HepG2 (cell line): Measurements from ENCODE around the gene NKAIN2. TPM values are rescaled to one million over a fixed set of nuclear protein-coding genes. Genes with fewer than 3 reads are reported as not detected.

ENCODE experiments used
- ATAC-seq: fragments of 200-7000 bp; cut with Tn5 transposase; 3 replicates; pipeline ENCODE4 v1.9.1; 2020; ENCODE audit warnings: mild to moderate bottlenecking, moderate library complexity
- BruUV-seq: library from RNA; stranded (reverse); fragments of 400-500 nt; replicated peaks from 2 replicates; lab custom pipeline; 2021; lab: Mats Ljungman, UMichigan
- CTCF ChIA-PET: fragments of 300-600 bp; formaldehyde crosslinking; extraction: SDS; loops from one replicate; lab custom pipeline; 2021; ENCODE audit warnings: low total read pairs, inconsistent platforms, low intra/inter-chr PET ratio; lab: Yijun Ruan, JAX
- POLR2A ChIA-PET: fragments of 350-600 bp; sonication (Branson Sonifier 250); formaldehyde crosslinking; loops from one replicate; lab custom pipeline; 2020; ENCODE audit warnings: antibody characterized with exemption, inconsistent platforms; lab: Yijun Ruan, JAX
- DNase-seq: peaks from one replicate; pipeline ENCODE4 v3.0.0-alpha.2; 2015; ENCODE audit warnings: low spot score
- FAIRE-seq: peaks from 3 replicates; lab custom pipeline; 2011; peaks lifted over from hg19 to GRCh38; lab: Jason Lieb, UNC
- H2AFZ ChIP-seq: one replicate; pipeline ENCODE4 v1.6.1; 2011; ENCODE audit warnings: low read length, inconsistent platforms
- H3K27ac ChIP-seq: fragments of 300-600 bp; 3 replicates; pipeline ENCODE4 v1.8.0; 2011; ENCODE audit warnings: mixed run types, mild to moderate bottlenecking, mixed read lengths, low read length, inconsistent platforms; ENCODE audit not compliant: insufficient read depth; ENCODE audit errors: extremely low read length
- H3K27me3 ChIP-seq, 2 experiments: fragments of 200-600 bp in 1 of 2; 2 replicates in 1 of 2; 3 replicates in 1 of 2; pipeline versions ENCODE4 v1.6.0 to v1.8.0; 2011; ENCODE audit warnings: low read length in 2 of 2, mild to moderate bottlenecking in 2 of 2, moderate library complexity in 2 of 2, inconsistent platforms in 1 of 2; ENCODE audit not compliant: insufficient read depth in 2 of 2, control insufficient read depth in 1 of 2
- H3K36me3 ChIP-seq, 2 experiments: fragments of 200-600 bp in 1 of 2; replicated peaks in 1 of 2; 2 replicates in 1 of 2; 3 replicates in 1 of 2; pipeline versions ENCODE4 v1.5.1 to v1.8.0; 2011; ENCODE audit warnings: low read length in 2 of 2, inconsistent platforms in 1 of 2; ENCODE audit not compliant: insufficient read depth in 2 of 2, control insufficient read depth in 1 of 2
- H3K4me1 ChIP-seq: 2 replicates; pipeline ENCODE4 v1.5.1; 2012; ENCODE audit warnings: low read length, inconsistent platforms; ENCODE audit not compliant: insufficient read depth
- H3K4me2 ChIP-seq: 2 replicates; pipeline ENCODE4 v1.6.0; 2011; ENCODE audit warnings: low read depth, low read length, inconsistent platforms
- H3K4me3 ChIP-seq, 3 experiments: fragments of 200-600 bp in 1 of 3; sonication (generic), shearing (Covaris generic) in 1 of 3; replicated peaks in 1 of 3; 2 replicates each; pipeline ENCODE4 v1.5.1; 2011 to 2016; ENCODE audit warnings: low read length in 3 of 3, inconsistent platforms in 2 of 3, low read depth in 2 of 3, mild to moderate bottlenecking in 2 of 3, control low read depth in 1 of 3, mixed read lengths in 1 of 3; ENCODE audit not compliant: insufficient read depth in 1 of 3
- H3K79me2 ChIP-seq: one replicate; pipeline ENCODE4 v1.6.1; 2011; ENCODE audit warnings: low read length, inconsistent platforms; ENCODE audit not compliant: insufficient read depth
- H3K9ac ChIP-seq: 2 replicates; pipeline ENCODE4 v1.6.0; 2011; ENCODE audit warnings: mild to moderate bottlenecking, low read depth, low read length, inconsistent platforms; ENCODE audit not compliant: insufficient read depth
- H3K9me3 ChIP-seq: 2 replicates; pipeline ENCODE4 v1.5.1; 2012; ENCODE audit warnings: mild to moderate bottlenecking, low read length
- H4K20me1 ChIP-seq: 2 replicates; pipeline ENCODE4 v1.6.0; 2011; ENCODE audit warnings: inconsistent platforms, mild to moderate bottlenecking, low read length, moderate library complexity; ENCODE audit not compliant: insufficient read depth
- ESRRA ChIP-seq: sonication (generic); formaldehyde crosslinking; IDR thresholded peaks from 2 replicates; pipeline ENCODE4 v1.5.1; 2020; ENCODE audit warnings: mild to moderate bottlenecking, low read depth, missing genetic modification reagents
- FOXO1 ChIP-seq: sonication (generic); formaldehyde crosslinking; IDR thresholded peaks from 2 replicates; pipeline ENCODE4 v1.4.0; 2020; ENCODE audit warnings: missing genetic modification reagents
- HNF4G ChIP-seq, 2 experiments: sonication (generic) in 1 of 2; formaldehyde crosslinking in 1 of 2; IDR thresholded peaks; 2 replicates each; pipeline versions ENCODE4 v1.4.0 to v1.6.1; 2011 to 2020; ENCODE audit warnings: borderline replicate concordance in 2 of 2, low read depth in 2 of 2, mild to moderate bottlenecking in 2 of 2, low read length in 1 of 2, missing genetic modification reagents in 1 of 2, moderate library complexity in 1 of 2
- HNRNPH1 ChIP-seq: fragments of 200-400 bp; formaldehyde crosslinking; optimal IDR thresholded peaks from 2 replicates; pipeline ENCODE3; 2017; ENCODE audit warnings: mild to moderate bottlenecking, low read depth, low read length
- MXI1 ChIP-seq: IDR thresholded peaks from 3 replicates; pipeline ENCODE4 v1.6.1; 2012; ENCODE audit warnings: low read depth, low read length, inconsistent platforms, borderline replicate concordance
- ONECUT2 ChIP-seq: sonication (generic); formaldehyde crosslinking; IDR thresholded peaks from 2 replicates; pipeline ENCODE4 v1.4.0; 2020; ENCODE audit warnings: missing genetic modification reagents
- PPARG ChIP-seq: conservative IDR thresholded peaks from 2 replicates; pipeline ENCODE4 v1.6.1; 2016; ENCODE audit warnings: missing biosample characterization, missing genetic modification reagents
- REST ChIP-seq, 2 experiments: IDR thresholded peaks; 2 replicates each; pipeline ENCODE4 v1.6.1; 2011 to 2012; ENCODE audit warnings: low read length in 2 of 2, borderline replicate concordance in 1 of 2, low read depth in 1 of 2, mild to moderate bottlenecking in 1 of 2, moderate library complexity in 1 of 2
- REXO4 ChIP-seq: sonication (generic); formaldehyde crosslinking; IDR thresholded peaks from 2 replicates; pipeline ENCODE4 v1.8.0; 2022; ENCODE audit warnings: missing genetic modification reagents, mild to moderate bottlenecking, borderline replicate concordance
- RORA ChIP-seq: sonication (generic); formaldehyde crosslinking; IDR thresholded peaks from 2 replicates; pipeline ENCODE4 v1.5.0; 2020; ENCODE audit warnings: mild to moderate bottlenecking, missing genetic modification reagents, moderate library complexity
- SAFB2 ChIP-seq: sonication (generic); formaldehyde crosslinking; IDR thresholded peaks from 2 replicates; pipeline ENCODE4 v1.5.1; 2020; ENCODE audit warnings: missing genetic modification reagents, low read depth, mild to moderate bottlenecking, borderline replicate concordance
- ZBTB4 ChIP-seq: sonication (generic); formaldehyde crosslinking; IDR thresholded peaks from 2 replicates; pipeline ENCODE4 v1.4.0; 2020; ENCODE audit warnings: missing genetic modification reagents, mild to moderate bottlenecking, borderline replicate concordance
- ZNF12 ChIP-seq: sonication (generic); formaldehyde crosslinking; IDR thresholded peaks from 2 replicates; pipeline ENCODE4 v1.5.0; 2020; ENCODE audit warnings: missing genetic modification reagents
- ZNF143 ChIP-seq: sonication (generic); formaldehyde crosslinking; IDR thresholded peaks from 2 replicates; pipeline ENCODE4 v1.4.0; 2020; ENCODE audit warnings: missing genetic modification reagents
- ZNF367 ChIP-seq: sonication (generic); formaldehyde crosslinking; IDR thresholded peaks from 2 replicates; pipeline ENCODE4 v1.4.0; 2020; ENCODE audit warnings: missing genetic modification reagents, borderline replicate concordance
- ZNF451 ChIP-seq: sonication (generic); formaldehyde crosslinking; IDR thresholded peaks from 2 replicates; pipeline ENCODE4 v1.5.0; 2020; ENCODE audit warnings: mild to moderate bottlenecking, missing genetic modification reagents
- ZNF567 ChIP-seq: sonication (generic); formaldehyde crosslinking; IDR thresholded peaks from 2 replicates; pipeline ENCODE4 v1.8.1; 2023; ENCODE audit warnings: mild to moderate bottlenecking, missing genetic modification reagents, borderline replicate concordance
- ZNF891 ChIP-seq: sonication (generic); formaldehyde crosslinking; IDR thresholded peaks from 2 replicates; pipeline ENCODE4 v1.5.0; 2020; ENCODE audit warnings: mild to moderate bottlenecking, missing genetic modification reagents
- WGBS: methylation state at CpG from one replicate; pipeline ENCODE4 v1.1.6; 2017; ENCODE audit warnings: low lambda C conversion rate; 5-methylcytosine and 5-hydroxymethylcytosine counted together
- in situ Hi-C: cut with HindIII; loops from 2 replicates; pipeline ENCODE4 v1.10.0; 2017; ENCODE audit warnings: low pct_unique_long_range_greater_than_20kb; ENCODE audit not compliant: extremely low pct_ligation_motif_present
- intact Hi-C: fragments of 100-400 bp; cut with micrococcal nuclease; formaldehyde crosslinking; loops from one replicate; pipeline ENCODE4 v1.10.0; 2022; ENCODE audit not compliant: unreplicated experiment
- polyA plus RNA-seq, 8 experiments: library from polyadenylated mRNA; depleted of rRNA in 3 of 8; stranded (reverse) in 7 of 8; unstranded in 1 of 8; fragments of >200 nt; fragmentation: Illumina TruSeq in 4 of 8; extraction: Trizol in 4 of 8; gene quantifications; 2 replicates each; pipeline versions ENCODE4 v1.2.1 to v1.2.3, GENCODE V29; 2011 to 2016; ENCODE audit warnings: low read depth in 4 of 8, missing spikeins in 1 of 8, mixed read lengths in 1 of 8; ENCODE audit not compliant: insufficient read depth in 1 of 8
- total RNA-seq, 5 experiments: library from RNA; depleted of rRNA; stranded (reverse); fragments of >200 nt; fragmentation: Illumina TruSeq; extraction: Trizol; gene quantifications; 2 replicates each; pipeline ENCODE4 v1.2.3, GENCODE V29; 2016; ENCODE audit warnings: low read depth in 1 of 5

The NKAIN2 gene
- total and polyA plus RNA-seq, 2 of the 13 experiments (the other 11 are each of a cell fraction or from before 2014, with no cell fraction given): not detected

- Histone ChIP-seq H3K9ac (no peak overlapping the region), H3K36me3 (no peaks in the 10 kb centered on the region), H3K27ac (no peak overlapping the region)
- POLR2A ChIA-PET: no interaction called here
- 0% methylated on average over 1 of the region's 1 CpG for WGBS
- no peak for DNase-seq
- TF ChIP-seq PPARG (CRISPR knock-in tag): no peak
- no peak for TF ChIP-seq ZNF367 (CRISPR knock-in tag)
- no peak for TF ChIP-seq HNRNPH1
- no peak for TF ChIP-seq ONECUT2 (CRISPR knock-in tag)
- no peak for TF ChIP-seq ZNF12
- TF ChIP-seq ZNF891: no peak
- TF ChIP-seq ZNF451 (CRISPR knock-in tag): no peak
- no peak for TF ChIP-seq SAFB2 (CRISPR knock-in tag)
- TF ChIP-seq MXI1: no peak
- TF ChIP-seq RORA: no peak
- no peak for TF ChIP-seq ESRRA (CRISPR knock-in tag)
- TF ChIP-seq FOXO1 (CRISPR knock-in tag): no peak
- TF ChIP-seq REXO4 (CRISPR knock-in tag): no peak
- TF ChIP-seq ZNF143 (CRISPR knock-in tag): no peak
- no peak for TF ChIP-seq ZNF567 (CRISPR knock-in tag)
- TF ChIP-seq HNF4G (IDR thresholded peaks at IDR 0.05; ENCODE audit: borderline replicate concordance, low read depth, low read length): no peak
- TF ChIP-seq HNF4G (CRISPR knock-in tag; IDR thresholded peaks at IDR 0.05; ENCODE audit: borderline replicate concordance, low read depth): no peak
- TF ChIP-seq REST (IDR thresholded peaks at IDR 0.05; ENCODE audit: borderline replicate concordance in 1 of 2, low read depth in 1 of 2, low read length in 2 of 2): no peak
- no peak for TF ChIP-seq ZBTB4 (CRISPR knock-in tag)
- TF ChIP-seq, all 625 proteins: peak for 0
- CTCF ChIA-PET: no interaction called here
- no peak overlapping the region for H3K4me3 ChIP-seq
- no peaks in the 10 kb centered on the region for H3K9me3 ChIP-seq
- FAIRE-seq: no peak
- BruUV-seq: no TSS peak
- no peaks in the 10 kb centered on the region for H3K79me2 ChIP-seq
- no peak overlapping the region for H3K4me2 ChIP-seq
- in situ Hi-C loops (no loop called here), intact Hi-C loops (no loop called here)
- no peak for ATAC-seq
- no peaks in the 10 kb centered on the region for H3K4me1 ChIP-seq
- H2AFZ ChIP-seq: no peak overlapping the region
- H3K27me3 ChIP-seq: no peaks in the 10 kb centered on the region
- H4K20me1 ChIP-seq: no peaks in the 10 kb centered on the region
Observed at GRCh38 chr6:123859291-123859690, 55.6 kb downstream of the NKAIN2 start.
